Measurements from ENCODE around the gene GLTPD2.
"Not testable (repeated sequence)": the region's sequence is repeated elsewhere in the genome, so short reads cannot be mapped to it uniquely, and the experiment has no call there.

GLTPD2 gene

GRCh38 chr17:4808378-4808767, 19.6 kb downstream of the GLTPD2 start:
- DNase-seq: no peak

- DNase-seq: no peak
Measured at GRCh38 chr17:4810696-4811290, 22.0 kb downstream of the GLTPD2 start.

- no peak for DNase-seq
Measured at GRCh38 chr17:4811471-4811870, 22.7 kb downstream of the GLTPD2 start.

- DNase-seq: no peak
Measured at GRCh38 chr17:4812690-4813089, 23.9 kb downstream of the GLTPD2 start.

- DNase-seq: no peak
Measured at GRCh38 chr17:4815043-4815675, 26.4 kb downstream of the GLTPD2 start.

- DNase-seq: no peak
Measured at GRCh38 chr17:4816826-4817225, 28.1 kb downstream of the GLTPD2 start.

GRCh38 chr17:4818276-4818675, 29.5 kb downstream of the GLTPD2 start:
- DNase-seq: no peak

- DNase-seq: no peak
Measured at GRCh38 chr17:4822835-4823234, 34.1 kb downstream of the GLTPD2 start.

GRCh38 chr17:4823373-4824089, 34.8 kb downstream of the GLTPD2 start:
- DNase-seq: no peak

GRCh38 chr17:4827399-4827798, 38.6 kb downstream of the GLTPD2 start:
- DNase-seq: no peak

- DNase-seq: not testable (repeated sequence)
Measured at GRCh38 chr17:4832829-4833177, 44.0 kb downstream of the GLTPD2 start.

GRCh38 chr17:4833178-4833940, 44.6 kb downstream of the GLTPD2 start, which contains the start of gene MINK1:
Gene MINK1, plus strand, starts transcription at chr17:4833340. Its CDS starts 244 bp downstream, at chr17:4833584.
- DNase-seq: peak; percentile 81 to 95 (median 85)

- peak in 1 of 5 experiments; percentile 26 for DNase-seq
Measured at GRCh38 chr17:4833941-4834680, 45.3 kb downstream of the GLTPD2 start.

- no peak for DNase-seq
Measured at GRCh38 chr17:4834681-4835020, 45.9 kb downstream of the GLTPD2 start.

- no peak for DNase-seq
Measured at GRCh38 chr17:4836221-4836620, 47.5 kb downstream of the GLTPD2 start.

GRCh38 chr17:4837471-4838308, 48.9 kb downstream of the GLTPD2 start:
- DNase-seq: no peak

GRCh38 chr17:4838309-4838785, 49.6 kb downstream of the GLTPD2 start:
- DNase-seq: no peak

- no peak for DNase-seq
Measured at GRCh38 chr17:4839221-4839620, 50.5 kb downstream of the GLTPD2 start.
